Muscle layer of colon (tissue), 2 donors: ENCODE measurements around the gene SASS6.

ENCODE experiments used
- H3K27ac ChIP-seq: one replicate; pipeline ENCODE4 v1.7.0; 2013; ENCODE audit warnings: low read depth, mild to moderate bottlenecking, low read length, moderate library complexity
- H3K27me3 ChIP-seq, 2 donors: one replicate each; pipeline ENCODE4 v1.7.0; 2013; ENCODE audit warnings: low read length in 2 of 2, mild to moderate bottlenecking in 2 of 2; ENCODE audit not compliant: insufficient read depth in 2 of 2, control insufficient read depth in 1 of 2
- H3K36me3 ChIP-seq: one replicate; pipeline ENCODE4 v1.7.0; 2013; ENCODE audit warnings: mild to moderate bottlenecking, low read length; ENCODE audit not compliant: insufficient read depth
- H3K4me1 ChIP-seq: one replicate; pipeline ENCODE4 v1.7.0; 2013; ENCODE audit warnings: mild to moderate bottlenecking, low read length; ENCODE audit not compliant: insufficient read depth
- H3K4me3 ChIP-seq, 2 donors: one replicate each; pipeline ENCODE4 v1.7.0; 2013; ENCODE audit warnings: low read length in 2 of 2, low read depth in 1 of 2, mild to moderate bottlenecking in 1 of 2, moderate library complexity in 1 of 2
- H3K9ac ChIP-seq: one replicate; pipeline ENCODE4 v1.7.0; 2013; ENCODE audit warnings: low read length
- H3K9me3 ChIP-seq: one replicate; pipeline ENCODE4 v1.7.0; 2013; ENCODE audit warnings: mild to moderate bottlenecking, low read length
- donor health status: abdominal sarcoma.
- donor health status: Adenocarcinoma of cecum.

SASS6 gene, protein sequence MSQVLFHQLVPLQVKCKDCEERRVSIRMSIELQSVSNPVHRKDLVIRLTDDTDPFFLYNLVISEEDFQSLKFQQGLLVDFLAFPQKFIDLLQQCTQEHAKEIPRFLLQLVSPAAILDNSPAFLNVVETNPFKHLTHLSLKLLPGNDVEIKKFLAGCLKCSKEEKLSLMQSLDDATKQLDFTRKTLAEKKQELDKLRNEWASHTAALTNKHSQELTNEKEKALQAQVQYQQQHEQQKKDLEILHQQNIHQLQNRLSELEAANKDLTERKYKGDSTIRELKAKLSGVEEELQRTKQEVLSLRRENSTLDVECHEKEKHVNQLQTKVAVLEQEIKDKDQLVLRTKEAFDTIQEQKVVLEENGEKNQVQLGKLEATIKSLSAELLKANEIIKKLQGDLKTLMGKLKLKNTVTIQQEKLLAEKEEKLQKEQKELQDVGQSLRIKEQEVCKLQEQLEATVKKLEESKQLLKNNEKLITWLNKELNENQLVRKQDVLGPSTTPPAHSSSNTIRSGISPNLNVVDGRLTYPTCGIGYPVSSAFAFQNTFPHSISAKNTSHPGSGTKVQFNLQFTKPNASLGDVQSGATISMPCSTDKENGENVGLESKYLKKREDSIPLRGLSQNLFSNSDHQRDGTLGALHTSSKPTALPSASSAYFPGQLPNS

DNA sequence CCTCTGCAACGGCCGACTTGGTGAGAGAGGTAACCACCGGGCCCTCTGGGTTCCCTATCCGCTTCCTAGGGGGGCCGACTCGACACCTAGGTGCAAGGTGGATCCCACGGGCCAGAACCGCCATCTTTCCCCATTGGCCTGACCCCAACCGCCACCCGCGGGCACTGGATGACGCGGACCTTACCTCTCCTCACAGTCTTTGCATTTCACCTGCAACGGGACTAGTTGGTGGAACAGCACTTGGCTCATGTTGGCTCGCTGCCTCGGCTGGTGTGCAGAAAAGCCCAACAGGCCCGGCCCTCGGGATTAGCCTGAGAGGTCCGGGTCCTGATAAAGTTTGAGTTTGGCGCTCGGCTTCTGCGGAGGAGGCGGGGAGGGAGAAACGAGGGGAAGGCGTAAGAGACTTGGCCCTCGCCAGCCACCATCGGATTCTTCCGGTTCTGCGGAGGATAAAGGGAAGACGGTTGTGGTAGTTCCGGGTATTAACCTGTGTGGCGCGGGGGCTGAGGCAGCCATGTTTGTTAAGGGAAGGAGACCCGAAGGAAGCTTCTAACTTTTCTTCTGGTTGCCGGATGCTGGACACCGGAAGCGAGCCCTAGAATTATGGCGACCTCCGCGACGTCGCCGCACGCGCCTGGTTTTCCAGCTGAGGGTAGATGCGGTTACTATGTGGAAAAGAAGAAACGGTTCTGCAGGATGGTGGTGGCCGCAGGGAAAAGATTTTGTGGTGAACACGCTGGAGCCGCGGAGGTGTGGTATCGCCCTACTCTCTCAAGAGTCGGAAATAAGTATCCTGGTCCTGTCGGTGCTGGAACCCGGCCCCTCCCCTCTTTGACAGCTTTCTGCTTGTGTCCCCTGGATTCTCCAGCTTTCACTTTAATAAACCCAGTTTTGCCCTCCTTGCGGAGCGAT, at the start of gene SASS6, which contains the start of gene TRMT13:
TSS of gene SASS6 (minus strand) at position 365 of the 912 bp plus-strand sequence. CDS start at position 249, 116 bp downstream.
TSS of gene TRMT13 (plus strand) at position 598 of the 912 bp plus-strand sequence. CDS start at position 604, 6 bp downstream.
- H3K27me3 ChIP-seq, result no peaks in the 10 kb centered on the region
- H3K9ac ChIP-seq, result peak within 1 kb of the TSS; percentile 66
- H3K27ac ChIP-seq, result peak within 1 kb of the TSS; percentile 83
- H3K4me3 ChIP-seq, result peak within 1 kb of the TSS; percentile 78 to 94
- peaks cover 11% of the 10 kb centered on the region for H3K36me3 ChIP-seq
- no peaks in the 10 kb centered on the region for H3K9me3 ChIP-seq
- peaks cover 17% of the 10 kb centered on the region for H3K4me1 ChIP-seq

DNA sequence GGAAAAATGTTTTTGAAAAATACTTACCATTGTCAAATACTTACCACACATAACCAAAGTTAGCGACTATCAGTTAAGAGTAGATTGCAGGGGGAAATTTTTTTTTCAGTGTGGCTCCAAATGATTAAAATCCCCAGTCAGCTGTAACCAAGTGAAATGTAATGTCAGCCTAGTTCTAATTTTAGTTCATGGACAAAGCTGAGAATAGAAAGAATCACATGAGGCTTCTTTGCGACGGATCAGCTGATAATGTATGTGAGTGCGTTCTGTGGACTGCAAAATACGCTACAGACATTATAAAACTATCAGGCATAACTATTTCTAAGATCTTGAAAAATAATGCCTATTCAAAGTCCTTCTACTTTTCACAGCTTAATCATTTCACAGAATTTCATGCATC, 45.4 kb upstream of the SASS6 start, which contains the start of gene LRRC39:
TSS of gene LRRC39 (minus strand) at position 166 of the 400 bp plus-strand sequence. CDS start 9,740 bp downstream, outside the sequence.
- Histone ChIP-seq H3K4me1 (peaks cover 12% of the 10 kb centered on the region), H3K9me3 (no peaks in the 10 kb centered on the region), H3K4me3 (no peak within 1 kb of the TSS), H3K36me3 (no peaks in the 10 kb centered on the region), H3K27ac (no peak within 1 kb of the TSS), H3K9ac (no peak within 1 kb of the TSS), H3K27me3 (no peaks in the 10 kb centered on the region)

DNA sequence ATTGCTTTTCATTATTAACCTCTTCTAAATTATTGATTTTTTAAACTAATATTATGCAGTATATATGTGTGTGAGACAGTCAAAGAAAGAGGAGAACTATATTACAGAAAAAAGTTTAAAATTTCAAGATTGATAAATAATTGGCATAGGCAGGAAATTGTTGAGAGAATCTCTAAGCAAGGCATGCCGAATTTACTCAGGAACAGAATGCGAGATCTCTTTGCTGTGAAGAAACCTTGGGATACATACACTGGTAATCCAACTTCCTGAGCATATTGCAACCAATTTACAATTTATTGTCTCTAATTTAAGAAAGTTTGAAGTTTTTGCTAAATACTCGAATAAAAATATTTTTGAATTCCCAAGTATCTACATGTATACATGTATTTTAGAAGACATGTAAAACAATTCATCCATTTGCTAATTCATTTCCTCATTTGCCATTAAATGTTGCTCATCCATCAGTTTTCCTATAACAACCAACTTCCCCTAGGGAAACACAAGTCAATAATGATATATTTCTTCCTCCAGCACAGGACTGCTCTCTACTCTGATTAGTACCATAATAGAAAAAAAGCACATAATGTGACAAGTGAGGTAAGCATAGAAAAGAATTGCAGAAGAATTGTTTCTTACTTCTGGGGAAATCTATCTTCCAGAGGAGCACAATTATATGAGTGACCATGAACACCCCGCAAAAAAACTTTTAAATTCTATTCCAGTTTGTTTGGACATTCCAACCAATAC, 44.7 kb upstream of the SASS6 start:
- no peaks in the 10 kb centered on the region for H3K36me3 ChIP-seq
- no peak overlapping the region for H3K9ac ChIP-seq
- H3K4me3 ChIP-seq, result no peak overlapping the region
- H3K4me1 ChIP-seq, result peaks cover 12% of the 10 kb centered on the region
- no peak overlapping the region for H3K27ac ChIP-seq
- no peaks in the 10 kb centered on the region for H3K9me3 ChIP-seq
- H3K27me3 ChIP-seq, result no peaks in the 10 kb centered on the region

DNA sequence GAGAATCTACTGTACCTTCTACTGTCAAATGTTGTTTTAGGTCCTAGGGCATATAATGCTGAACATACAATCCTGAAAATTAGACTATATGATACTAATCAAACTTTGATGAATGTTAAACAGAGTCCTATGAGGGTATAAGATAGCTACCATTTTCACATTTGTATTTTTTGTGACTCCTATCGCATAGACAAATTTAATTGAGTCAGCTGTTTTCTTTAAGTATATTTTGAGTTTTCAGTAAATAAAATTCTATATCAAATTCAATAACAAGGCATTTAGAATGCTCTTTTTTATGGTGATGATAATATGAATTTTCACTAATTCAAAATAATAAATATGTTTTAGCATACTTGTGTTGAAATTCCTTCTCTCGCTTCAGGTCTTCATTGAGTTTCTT, 35.3 kb upstream of the SASS6 start:
- Histone ChIP-seq H3K27ac (no peak overlapping the region), H3K4me3 (no peak overlapping the region), H3K36me3 (no peaks in the 10 kb centered on the region), H3K27me3 (no peaks in the 10 kb centered on the region), H3K4me1 (no peaks in the 10 kb centered on the region), H3K9me3 (no peaks in the 10 kb centered on the region), H3K9ac (no peak overlapping the region)

DNA sequence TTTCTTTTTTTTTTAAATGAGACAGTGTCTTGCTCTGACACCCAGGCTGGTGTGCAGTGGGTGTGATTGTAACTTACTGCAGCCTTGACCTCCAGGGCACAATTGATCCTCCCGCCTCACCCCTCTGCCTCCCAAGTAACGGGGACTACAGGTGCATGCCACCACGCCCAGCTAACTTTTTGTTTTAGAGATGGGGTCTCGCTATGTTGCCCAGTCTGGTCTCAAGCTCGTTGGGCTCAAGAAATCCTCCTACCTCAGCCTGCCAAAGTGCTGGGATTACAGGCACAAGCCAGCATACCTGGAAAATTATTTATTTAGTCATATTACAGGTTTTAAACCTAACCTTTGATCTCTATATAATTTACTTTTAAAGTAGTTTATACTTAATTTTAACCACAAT, 32.0 kb upstream of the SASS6 start:
- H3K27ac ChIP-seq, result no peak overlapping the region
- no peaks in the 10 kb centered on the region for H3K36me3 ChIP-seq
- no peaks in the 10 kb centered on the region for H3K4me1 ChIP-seq
- H3K4me3 ChIP-seq, result no peak overlapping the region
- no peak overlapping the region for H3K9ac ChIP-seq
- H3K9me3 ChIP-seq, result no peaks in the 10 kb centered on the region
- no peaks in the 10 kb centered on the region for H3K27me3 ChIP-seq

DNA sequence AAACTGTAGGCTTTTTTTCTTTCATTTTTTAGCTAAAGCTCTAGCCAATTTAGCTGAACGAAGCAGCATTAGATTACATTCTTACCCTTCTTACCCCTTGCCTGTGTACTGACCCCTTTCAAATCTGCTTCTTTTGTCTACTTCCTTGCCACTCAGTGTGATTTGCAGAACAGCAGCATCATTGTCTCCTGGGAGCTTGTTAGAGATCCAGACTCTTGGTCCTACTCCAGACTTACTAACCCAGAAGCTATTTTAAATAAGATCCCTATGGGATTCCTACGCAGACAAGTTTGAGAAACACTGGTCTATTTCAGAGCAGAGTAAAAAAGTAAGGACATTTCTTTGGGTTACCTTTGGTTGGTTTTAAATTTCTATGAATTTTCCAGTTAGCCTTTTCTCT, 31.5 kb upstream of the SASS6 start:
- H3K9ac ChIP-seq, result no peak overlapping the region

DNA sequence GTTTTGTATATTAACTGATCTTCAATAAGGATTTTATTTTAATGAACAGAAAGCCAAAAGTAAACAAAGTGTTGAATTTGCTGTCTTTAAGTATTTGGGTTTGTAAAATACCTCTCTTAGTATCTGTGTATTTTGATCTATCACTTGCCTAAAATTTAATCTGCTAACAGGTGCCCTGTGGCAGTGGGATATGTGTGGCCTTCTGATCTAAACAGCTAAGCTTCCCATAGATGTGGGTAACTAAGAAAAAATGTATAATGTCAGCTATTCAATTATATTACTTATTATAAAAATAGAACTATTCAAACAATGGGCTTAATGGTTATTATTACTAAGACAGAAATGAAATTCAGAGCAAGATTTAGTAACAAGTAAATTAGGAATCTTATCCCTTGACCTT, 30.2 kb upstream of the SASS6 start:
- Histone ChIP-seq H3K27ac (no peak overlapping the region), H3K27me3 (no peaks in the 10 kb centered on the region), H3K4me1 (no peaks in the 10 kb centered on the region), H3K36me3 (no peaks in the 10 kb centered on the region), H3K4me3 (no peak overlapping the region), H3K9ac (no peak overlapping the region), H3K9me3 (no peaks in the 10 kb centered on the region)

More for the DNA sequence above, 31.5 kb upstream of the SASS6 start:
- no peak overlapping the region for H3K4me3 ChIP-seq
- no peaks in the 10 kb centered on the region for H3K36me3 ChIP-seq
- no peaks in the 10 kb centered on the region for H3K9me3 ChIP-seq
- no peak overlapping the region for H3K27ac ChIP-seq
- no peaks in the 10 kb centered on the region for H3K4me1 ChIP-seq
- no peaks in the 10 kb centered on the region for H3K27me3 ChIP-seq

DNA sequence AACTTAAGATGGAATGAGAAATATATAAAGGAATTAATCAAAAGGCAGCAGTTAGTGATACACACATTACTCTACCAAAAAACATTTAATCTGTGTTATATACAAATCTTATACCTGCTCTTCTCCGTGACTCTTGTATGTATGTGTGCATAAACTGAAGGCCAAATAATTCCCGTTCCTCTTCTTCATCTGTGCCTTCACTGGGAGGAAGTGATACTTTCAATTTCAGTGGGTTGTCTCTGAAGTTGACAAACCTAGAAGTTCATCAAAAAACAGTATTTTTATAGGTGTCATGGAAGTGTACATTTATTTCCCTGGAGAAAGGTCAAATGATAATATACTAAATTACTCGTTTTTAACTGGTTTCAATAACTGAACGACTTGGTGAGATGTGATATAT, 19.5 kb upstream of the SASS6 start:
- Histone ChIP-seq H3K27me3 (no peaks in the 10 kb centered on the region), H3K4me1 (no peaks in the 10 kb centered on the region), H3K4me3 (no peak overlapping the region), H3K36me3 (peaks cover 3% of the 10 kb centered on the region), H3K27ac (no peak overlapping the region), H3K9me3 (no peaks in the 10 kb centered on the region), H3K9ac (no peak overlapping the region)

DNA sequence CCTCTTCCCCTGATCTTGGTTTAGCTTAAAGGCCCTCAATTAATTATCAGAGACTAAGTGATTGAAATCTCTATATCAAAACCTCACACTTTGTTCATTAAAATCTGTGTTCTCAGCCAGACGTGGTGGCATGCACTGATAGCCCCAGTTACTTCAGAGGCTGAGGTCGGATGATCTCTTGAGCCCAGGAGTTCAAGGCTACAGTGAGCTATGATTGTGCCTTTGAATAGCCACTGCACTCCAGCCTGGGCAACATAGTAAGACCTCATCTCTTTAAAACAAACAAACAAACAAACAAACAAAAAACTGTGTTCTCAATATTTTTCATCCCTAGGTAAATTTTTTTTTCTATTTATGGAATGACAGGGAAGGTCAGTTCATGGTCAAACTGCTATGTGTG, 18.9 kb upstream of the SASS6 start:
- no peak overlapping the region for H3K4me3 ChIP-seq
- H3K9ac ChIP-seq, result no peak overlapping the region
- H3K27ac ChIP-seq, result no peak overlapping the region
- peaks cover 3% of the 10 kb centered on the region for H3K36me3 ChIP-seq
- no peaks in the 10 kb centered on the region for H3K9me3 ChIP-seq
- H3K27me3 ChIP-seq, result no peaks in the 10 kb centered on the region
- H3K4me1 ChIP-seq, result no peaks in the 10 kb centered on the region

DNA sequence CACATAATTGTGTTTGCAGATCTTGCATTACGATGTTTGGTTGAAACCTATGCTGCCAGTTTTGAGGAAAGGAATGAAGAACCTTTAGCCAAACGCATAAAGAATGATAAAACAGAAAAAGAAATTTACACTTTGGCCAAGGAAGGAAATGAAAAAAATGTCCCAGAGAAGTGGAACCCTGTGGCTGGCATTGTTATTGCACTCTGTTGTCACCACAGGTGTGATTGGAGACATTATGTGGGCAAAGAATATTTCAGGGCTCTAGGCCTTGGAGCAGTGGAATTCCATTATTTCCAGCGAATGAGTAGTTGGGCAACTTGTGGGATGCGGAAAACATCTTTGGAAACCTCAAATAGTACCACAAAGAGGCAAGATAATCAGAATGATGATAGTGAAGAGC, 15.1 kb upstream of the SASS6 start:
- Histone ChIP-seq H3K9ac (no peak overlapping the region), H3K27me3 (no peaks in the 10 kb centered on the region), H3K27ac (no peak overlapping the region), H3K4me1 (no peaks in the 10 kb centered on the region), H3K4me3 (no peak overlapping the region), H3K36me3 (peaks cover 34% of the 10 kb centered on the region), H3K9me3 (no peaks in the 10 kb centered on the region)
